Fibroblast of the conjunctiva (primary cell): ENCODE measurements around the gene STX4.
"Not testable (repeated sequence)": the region's sequence is repeated elsewhere in the genome, so short reads cannot be mapped to it uniquely, and the experiment has no call there.

Source experiments
- DNase-seq: peaks from one replicate; pipeline ENCODE4 v3.0.0-alpha.2; 2010; ENCODE audit warnings: low read depth

The STX4 gene

GRCh38 chr16:30998852-30999761, 34.3 kb upstream of the STX4 start:
- DNase-seq: no peak

- DNase-seq: no peak
These were observed 32.5 kb upstream of the STX4 start for GRCh38 chr16:31000671-31001382.

GRCh38 chr16:31001507-31002249, 31.7 kb upstream of the STX4 start:
- no peak for DNase-seq

- DNase-seq: no peak
These were observed 31.1 kb upstream of the STX4 start for GRCh38 chr16:31002250-31002700.

GRCh38 chr16:31002862-31003341, 30.5 kb upstream of the STX4 start:
- no peak for DNase-seq

GRCh38 chr16:31003744-31004143, 29.6 kb upstream of the STX4 start:
- no peak for DNase-seq

- no peak for DNase-seq
These were observed 28.7 kb upstream of the STX4 start for GRCh38 chr16:31004658-31005057.

GRCh38 chr16:31005350-31006085, 27.8 kb upstream of the STX4 start:
- no peak for DNase-seq

- DNase-seq: no peak
These were observed 27.3 kb upstream of the STX4 start for GRCh38 chr16:31006086-31006385.

- no peak for DNase-seq
These were observed 26.8 kb upstream of the STX4 start for GRCh38 chr16:31006589-31006988.

GRCh38 chr16:31007684-31008083, 25.7 kb upstream of the STX4 start:
- DNase-seq: no peak

- DNase-seq: no peak
These were observed 25.2 kb upstream of the STX4 start for GRCh38 chr16:31008149-31008548.

GRCh38 chr16:31008551-31008950, 24.8 kb upstream of the STX4 start:
- no peak for DNase-seq

- DNase-seq: no peak
These were observed 24.2 kb upstream of the STX4 start for GRCh38 chr16:31009120-31009519.

GRCh38 chr16:31009894-31010584, 23.3 kb upstream of the STX4 start:
- DNase-seq: no peak

- no peak for DNase-seq
These were observed 22.6 kb upstream of the STX4 start, which contains the start of gene STX1B for GRCh38 chr16:31010585-31011325. TSS of gene STX1B (minus strand) at chr16:31010638. CDS start at chr16:31010396, 242 bp downstream.

- DNase-seq: not testable (repeated sequence)
These were observed 21.5 kb upstream of the STX4 start for GRCh38 chr16:31011815-31012214.

- not testable (repeated sequence) for DNase-seq
These were observed 20.1 kb upstream of the STX4 start for GRCh38 chr16:31013292-31013691.

- DNase-seq: no peak
These were observed 17.3 kb upstream of the STX4 start for GRCh38 chr16:31016018-31016417.

GRCh38 chr16:31017756-31018155, 15.6 kb upstream of the STX4 start:
- not testable (repeated sequence) for DNase-seq
